Aorta (tissue), 5 donors: Measurements from ENCODE around the gene PRKAG2. TPM values are rescaled to one million over a fixed set of nuclear protein-coding genes. Genes with fewer than 3 reads are reported as not detected.

Experiments used
- ATAC-seq: fragments of 200-7000 bp; cut with Tn5 transposase; one replicate; pipeline ENCODE4 v1.9.1; 2022; ENCODE audit warnings: moderate library complexity; ENCODE audit not compliant: low FRiP score
- DNase-seq, 2 donors: peaks; one replicate each; pipeline ENCODE4 v3.0.0-alpha.2; 2020
- H3K27ac ChIP-seq, 2 donors: one replicate each; pipeline ENCODE4 v1.5.1; 2013; ENCODE audit warnings: low read length in 2 of 2, mild to moderate bottlenecking in 2 of 2, moderate library complexity in 2 of 2, control low read depth in 1 of 2, inconsistent platforms in 1 of 2, low read depth in 1 of 2
- H3K27me3 ChIP-seq, 2 donors: one replicate each; pipeline ENCODE4 v1.6.1; 2013; ENCODE audit warnings: control low read depth in 1 of 2, low read length in 1 of 2, mild to moderate bottlenecking in 1 of 2, moderate library complexity in 1 of 2; ENCODE audit not compliant: insufficient read depth in 2 of 2, control insufficient read depth in 1 of 2
- H3K36me3 ChIP-seq, 2 donors: one replicate each; pipeline ENCODE4 v1.6.1; 2013; ENCODE audit warnings: control low read depth in 1 of 2, low read length in 1 of 2, mild to moderate bottlenecking in 1 of 2; ENCODE audit not compliant: insufficient read depth in 2 of 2, control insufficient read depth in 1 of 2
- H3K4me1 ChIP-seq, 2 donors: one replicate each; pipeline ENCODE4 v1.6.1; 2013; ENCODE audit warnings: low read length in 2 of 2, control low read depth in 1 of 2, mild to moderate bottlenecking in 1 of 2, moderate library complexity in 1 of 2; ENCODE audit not compliant: insufficient read depth in 2 of 2, control insufficient read depth in 1 of 2
- H3K4me3 ChIP-seq, 2 donors: one replicate each; pipeline ENCODE4 v1.5.1; 2013; ENCODE audit warnings: low read length in 2 of 2, control low read depth in 1 of 2, mild to moderate bottlenecking in 1 of 2
- H3K9me3 ChIP-seq: one replicate; pipeline ENCODE4 v1.6.1; 2013; ENCODE audit warnings: mild to moderate bottlenecking, low read length; ENCODE audit not compliant: control insufficient read depth
- WGBS, 2 donors: extraction: QIAGEN DNeasy Blood & Tissue Kit; methylation state at CpG; one replicate each; pipeline ENCODE4 v1.1.7; 2013; 5-methylcytosine and 5-hydroxymethylcytosine counted together
- intact Hi-C, 2 donors: fragments of 100-400 bp; cut with DNase I; formaldehyde crosslinking; loops; one replicate each; pipeline versions ENCODE4 v1.14.2 to v1.15.0; 2022
- polyA plus RNA-seq, 2 donors: library from polyadenylated mRNA; stranded (reverse); fragments of 200-250 nt; gene quantifications; one replicate each; pipeline ENCODE4 v1.2.3, GENCODE V29; 2013
- total RNA-seq, 2 donors: library from RNA; stranded (reverse); fragmentation: NEBNext Ultra II Directional; extraction: Animal tissue kit (Norgen Biotek cat#: 25700); gene quantifications; one replicate each; pipeline ENCODE4 v1.2.1, GENCODE V29; 2021
- donor health status: healthy with polysubstance abuse.
- donor health status: Bipolar disorder and iron deficiency.
- donor health status: DM: no; HTN: no; CAD: no.
- donor health status: DM: no; HTN: no; CAD: no.
- donor health status: DM: yes; HTN: yes; CAD: no.

Gene PRKAG2
- total and polyA plus RNA-seq, 4 donors = 34.0 to 69.9 (median 52.6) TPM

GRCh38 chr7:151692721-151693120 is 184.2 kb downstream of the PRKAG2 start:
- H3K36me3 ChIP-seq = no peaks in the 10 kb centered on the region
- DNase-seq (peak; percentile 12 to 48), ATAC-seq (no peak)
- H3K4me1 ChIP-seq = no peaks in the 10 kb centered on the region
- no peak overlapping the region for H3K4me3 ChIP-seq
- intact Hi-C loops = no loop called here
- H3K9me3 ChIP-seq = no peaks in the 10 kb centered on the region
- no peaks in the 10 kb centered on the region for H3K27me3 ChIP-seq
- no peak overlapping the region for H3K27ac ChIP-seq
- 92 to 94% methylated on average over 9 of the region's 9 CpGs for WGBS, 2 donors

- no peaks in the 10 kb centered on the region for H3K4me1 ChIP-seq
- no peaks in the 10 kb centered on the region for H3K36me3 ChIP-seq
- H3K9me3 ChIP-seq = no peaks in the 10 kb centered on the region
- no peak overlapping the region for H3K27ac ChIP-seq
- DNase-seq (no peak), ATAC-seq (no peak)
- intact Hi-C loops = no loop called here
- no peaks in the 10 kb centered on the region for H3K27me3 ChIP-seq
- 74 to 77% methylated on average over 2 of the region's 2 CpGs for WGBS, 2 donors
- no peak overlapping the region for H3K4me3 ChIP-seq
Observed at GRCh38 chr7:151691449-151691848, 185.5 kb downstream of the PRKAG2 start.

DNA sequence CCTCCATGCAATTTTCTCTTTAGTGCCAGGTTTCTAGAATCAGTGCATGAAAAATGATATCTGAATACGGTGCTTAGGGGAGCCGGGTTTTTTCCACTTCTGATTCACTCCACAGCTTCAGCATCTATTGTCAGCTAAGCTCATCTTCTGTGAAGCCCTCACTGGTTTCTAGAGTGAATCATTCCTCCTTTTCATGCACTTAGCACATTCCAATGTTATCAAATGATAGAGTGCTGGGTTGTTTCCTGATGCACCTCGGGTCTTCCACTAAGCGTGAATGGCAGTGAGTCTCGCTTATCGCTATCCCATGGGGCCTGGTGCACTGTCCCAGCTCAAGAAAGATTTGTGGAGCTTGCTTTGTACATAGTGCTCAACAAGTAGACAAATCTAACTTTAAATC is 186.3 kb downstream of the PRKAG2 start:
- no peaks in the 10 kb centered on the region for H3K4me1 ChIP-seq
- DNase-seq = peak in 1 of 2 donors; percentile 20
- no peak for ATAC-seq
- no peaks in the 10 kb centered on the region for H3K27me3 ChIP-seq
- intact Hi-C loops = no loop called here
- H3K27ac ChIP-seq = no peak overlapping the region
- H3K4me3 ChIP-seq = no peak overlapping the region
- WGBS, 2 donors = 78 to 84% methylated on average over 6 of the region's 6 CpGs
- no peaks in the 10 kb centered on the region for H3K36me3 ChIP-seq
- no peaks in the 10 kb centered on the region for H3K9me3 ChIP-seq

DNA sequence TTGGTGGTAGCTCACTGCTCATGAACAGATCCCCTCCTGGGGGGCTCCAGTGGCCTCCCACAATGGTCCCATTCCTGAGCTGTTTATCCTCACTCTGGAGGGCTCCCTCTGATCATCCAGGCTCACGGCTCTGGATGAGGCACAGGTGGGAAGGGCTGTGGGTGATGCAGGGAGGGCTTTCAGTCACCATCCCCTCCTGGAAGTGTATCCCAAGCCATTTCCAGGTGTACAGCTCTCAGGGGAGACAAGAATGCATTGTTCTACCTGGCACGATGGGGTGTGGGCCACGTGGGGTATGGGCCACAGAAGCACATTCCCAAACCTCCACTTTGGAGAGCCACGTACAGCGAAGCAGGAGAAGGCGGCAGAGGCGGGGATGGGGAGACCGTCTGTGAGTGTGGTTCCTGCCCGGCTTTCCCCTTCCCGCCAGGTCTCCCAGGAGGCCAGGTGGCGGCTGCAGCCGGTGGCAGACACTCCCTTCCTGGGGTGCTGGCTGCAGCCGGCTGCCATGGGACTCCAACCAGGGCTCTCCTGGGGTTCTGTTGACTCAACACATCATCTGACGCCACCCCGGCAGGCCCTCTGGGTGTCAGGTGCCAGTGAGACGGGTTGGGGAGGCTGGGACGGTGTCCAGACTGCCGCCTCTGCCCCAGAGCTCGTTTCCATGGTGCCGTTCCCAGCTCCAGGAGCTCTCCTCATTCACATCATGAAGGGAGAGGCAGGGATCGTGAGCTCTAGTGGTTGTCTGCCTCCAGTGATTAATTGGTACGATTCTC is 187.5 kb downstream of the PRKAG2 start:
- Histone ChIP-seq H3K9me3 (no peaks in the 10 kb centered on the region), H3K27ac (no peak overlapping the region), H3K27me3 (no peaks in the 10 kb centered on the region), H3K36me3 (no peaks in the 10 kb centered on the region), H3K4me1 (no peaks in the 10 kb centered on the region), H3K4me3 (no peak overlapping the region)
- WGBS, 2 donors = 61 to 67% methylated on average over 21 to 22 of the region's 22 CpGs
- intact Hi-C loops = loop anchor here (5.0 kb wide), 1 partner anchor 57 kb away; no protein-coding TSS in a partner anchor
- no peak for ATAC-seq
- DNase-seq = peak; percentile 36 to 73

DNA sequence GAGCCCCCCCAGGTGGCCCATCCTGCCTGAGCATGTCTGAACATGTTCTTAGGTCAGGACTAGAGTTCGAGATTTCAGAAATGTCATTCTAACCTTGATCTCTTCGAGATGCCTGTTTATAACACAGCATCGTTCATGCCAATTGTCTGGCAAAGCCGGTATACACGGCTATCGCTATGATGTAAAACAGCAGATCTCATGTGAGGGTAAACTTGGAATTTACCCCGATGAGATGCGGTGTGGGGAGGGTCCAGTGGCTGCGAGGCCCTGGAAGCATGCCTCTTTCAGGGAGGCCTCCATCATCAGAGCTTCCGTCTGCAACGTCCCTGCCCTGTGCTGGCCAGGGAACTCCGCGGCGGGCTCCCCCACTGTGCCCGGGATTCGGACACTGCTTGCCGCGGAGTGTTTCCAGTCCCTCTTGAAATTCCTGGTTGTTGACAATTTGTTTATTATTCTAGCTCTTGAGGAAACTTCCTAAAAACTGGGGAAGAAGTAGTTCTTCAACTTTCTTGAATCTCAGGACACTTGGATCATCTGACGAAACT is 188.6 kb downstream of the PRKAG2 start:
- ATAC-seq (no peak), DNase-seq (peak; percentile 21 to 57)
- no peaks in the 10 kb centered on the region for H3K27me3 ChIP-seq
- intact Hi-C loops = loop anchor here (5.0 kb wide), 1 partner anchor 56 kb away; no protein-coding TSS in a partner anchor
- H3K36me3 ChIP-seq = no peaks in the 10 kb centered on the region
- no peaks in the 10 kb centered on the region for H3K4me1 ChIP-seq
- H3K27ac ChIP-seq = peak overlapping the region in 1 of 2 donors; percentile 44
- H3K4me3 ChIP-seq = no peak overlapping the region
- WGBS, 2 donors = 94% methylated on average over 19 of the region's 19 CpGs
- no peaks in the 10 kb centered on the region for H3K9me3 ChIP-seq

- DNase-seq = peak; percentile 88 to 91
- peak overlapping the region in 1 of 2 donors; percentile 44 for H3K27ac ChIP-seq
Observed at GRCh38 chr7:151687523-151688235, 189.2 kb downstream of the PRKAG2 start.

GRCh38 chr7:151686826-151687225 is 190.1 kb downstream of the PRKAG2 start:
- Histone ChIP-seq H3K4me3 (no peak overlapping the region), H3K27ac (peak overlapping the region in 1 of 2 donors; percentile 44), H3K36me3 (no peaks in the 10 kb centered on the region), H3K4me1 (no peaks in the 10 kb centered on the region), H3K27me3 (no peaks in the 10 kb centered on the region), H3K9me3 (no peaks in the 10 kb centered on the region)
- WGBS, 2 donors = 74 to 78% methylated on average over 2 of the region's 2 CpGs
- no peak for DNase-seq
- ATAC-seq = no peak
- intact Hi-C loops = loop anchor here (5.0 kb wide), 1 partner anchor 55 kb away; no protein-coding TSS in a partner anchor

More at GRCh38 chr7:151687523-151688235, 189.2 kb downstream of the PRKAG2 start:
- intact Hi-C loops = loop anchor here (5.0 kb wide), 1 partner anchor 55 kb away; no protein-coding TSS in a partner anchor
- H3K27me3 ChIP-seq = no peaks in the 10 kb centered on the region
- ATAC-seq = peak; percentile 81
- WGBS, 2 donors = 12 to 14% methylated on average over 16 of the region's 16 CpGs
- H3K4me1 ChIP-seq = no peaks in the 10 kb centered on the region
- no peaks in the 10 kb centered on the region for H3K36me3 ChIP-seq
- H3K4me3 ChIP-seq = no peak overlapping the region
- no peaks in the 10 kb centered on the region for H3K9me3 ChIP-seq

DNA sequence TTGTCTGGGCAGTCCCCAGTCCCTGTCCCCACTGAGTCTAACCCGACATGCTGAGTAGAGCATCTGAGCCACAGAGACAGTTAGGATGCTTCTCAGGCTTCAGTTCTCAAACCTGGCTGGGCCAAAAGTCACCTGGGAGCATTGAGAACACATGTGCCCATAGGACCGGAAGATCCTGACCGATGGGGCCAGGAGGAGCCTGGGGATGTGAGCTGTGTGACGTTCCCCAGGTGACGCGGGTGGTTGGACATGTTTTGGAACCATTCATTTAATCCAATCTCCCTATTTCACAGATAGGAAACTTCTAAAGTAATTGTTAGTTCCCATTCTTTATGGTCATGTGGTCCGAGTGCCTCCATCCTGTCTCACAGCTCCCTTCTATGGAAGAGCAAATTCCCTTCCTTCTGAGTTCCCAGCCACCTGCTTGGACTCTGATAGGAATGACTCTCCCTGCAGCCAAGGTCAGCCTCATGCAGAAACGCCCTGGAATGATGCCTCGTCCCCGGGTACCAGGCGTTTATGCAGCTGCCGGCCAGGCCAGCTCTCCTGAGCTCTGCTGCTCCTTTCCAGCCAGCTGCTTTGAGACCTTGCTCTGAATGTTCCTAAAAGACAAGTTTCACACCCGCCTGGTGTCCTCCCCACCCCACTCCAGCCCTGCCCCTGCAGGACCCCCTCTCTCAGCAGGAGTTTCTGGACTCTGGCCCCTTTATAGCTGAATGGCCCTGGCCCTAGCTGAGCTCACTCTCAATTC is 190.7 kb downstream of the PRKAG2 start:
- ATAC-seq (peak; percentile 11), DNase-seq (peak; percentile 34 to 73)
- WGBS, 2 donors = 53 to 58% methylated on average over 13 of the region's 13 CpGs
- Histone ChIP-seq H3K4me1 (no peaks in the 10 kb centered on the region), H3K27me3 (no peaks in the 10 kb centered on the region), H3K4me3 (no peak overlapping the region), H3K36me3 (no peaks in the 10 kb centered on the region), H3K27ac (peak overlapping the region; percentile 10 to 68), H3K9me3 (no peaks in the 10 kb centered on the region)
- intact Hi-C loops = loop anchor here (5.0 kb wide), 1 partner anchor 54 kb away; no protein-coding TSS in a partner anchor
